NCI-H146 treated with DMSO at 0.1 percent for 48 hours (cell line): Measurements from ENCODE around the gene IRF2BP2.

Experiments
- DNase-seq: peaks from one replicate; lab custom pipeline; 2025; ENCODE audit not compliant: unreplicated experiment; lab: John Stamatoyannopoulos, UW

The IRF2BP2 gene

DNA sequence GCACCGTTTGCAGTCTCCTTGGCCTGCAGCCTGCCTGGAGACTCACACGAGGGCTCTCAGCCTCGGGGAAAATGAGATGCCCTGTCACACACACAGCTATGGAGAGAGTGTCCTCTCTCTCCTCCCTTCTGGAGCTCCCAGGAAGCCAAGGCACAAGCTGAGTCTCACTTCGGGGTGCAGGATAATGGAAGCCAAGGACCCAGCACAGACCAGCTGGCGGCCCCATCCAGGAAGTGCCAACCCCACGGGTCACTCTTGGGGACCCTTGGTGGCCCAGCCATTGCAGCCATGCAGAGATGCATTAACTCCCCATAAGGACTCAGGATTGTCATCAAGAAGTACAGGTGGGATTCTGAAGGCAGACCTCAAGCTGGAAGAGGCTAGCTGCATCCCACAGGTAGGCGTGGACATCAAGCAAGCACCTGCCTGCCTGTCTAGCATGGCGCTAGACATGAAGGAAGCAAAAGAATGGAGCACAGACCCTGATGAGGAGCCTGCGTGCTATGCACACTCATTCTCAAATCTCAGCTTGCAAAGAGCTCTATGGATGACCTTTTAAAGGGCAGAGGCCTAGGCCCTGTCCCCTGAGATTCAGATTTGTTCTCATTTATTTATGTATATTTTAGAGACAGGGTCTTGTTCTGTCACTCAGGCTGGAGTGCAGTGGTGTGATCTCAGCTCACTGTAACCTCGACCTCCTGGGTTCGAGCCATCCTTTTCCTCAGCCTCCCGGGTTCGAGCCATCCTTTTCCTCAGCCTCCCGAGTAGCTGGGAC lies 49.9 kb downstream of the IRF2BP2 start:
- DNase-seq, result no peak

DNA sequence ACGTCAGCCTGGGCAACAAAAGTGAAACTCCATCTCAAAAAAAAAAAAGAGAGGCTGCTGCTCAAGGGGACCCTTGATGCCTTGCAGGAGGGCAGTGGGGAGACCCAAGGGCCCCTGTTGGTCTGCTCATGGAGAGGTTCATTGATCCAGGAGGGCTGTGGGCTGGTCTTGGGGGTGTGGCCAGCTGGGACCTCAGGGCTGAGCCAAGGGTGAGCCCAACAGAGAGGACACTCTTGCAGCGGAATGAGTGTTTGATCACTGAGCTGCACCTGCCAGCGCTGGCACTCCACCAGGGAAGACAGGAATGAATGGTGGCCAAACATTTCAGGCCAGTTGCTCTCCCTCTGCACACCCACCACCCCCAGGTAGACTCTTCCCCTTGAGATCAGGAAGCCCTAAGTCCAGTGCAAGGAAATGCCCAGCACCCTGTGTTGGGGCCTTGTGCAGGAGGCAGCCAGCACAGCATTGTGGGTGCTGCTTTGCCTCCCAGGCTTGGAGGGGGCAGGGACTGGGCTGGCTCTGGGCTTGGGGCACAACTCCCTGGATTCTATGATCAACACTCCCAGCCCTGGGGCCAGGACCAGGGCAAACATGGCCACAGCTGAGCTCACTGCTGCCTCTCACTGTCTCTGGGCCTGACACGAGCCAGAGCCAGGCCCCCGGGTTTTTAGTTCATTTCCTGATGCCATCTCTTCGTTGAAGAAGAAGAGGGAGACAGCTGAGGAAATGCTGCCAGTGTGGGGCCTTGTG lies 50.7 kb downstream of the IRF2BP2 start:
- no peak for DNase-seq

GRCh38 chr1:234558330-234558836 lies 51.6 kb downstream of the IRF2BP2 start:
- DNase-seq, result no peak

DNA sequence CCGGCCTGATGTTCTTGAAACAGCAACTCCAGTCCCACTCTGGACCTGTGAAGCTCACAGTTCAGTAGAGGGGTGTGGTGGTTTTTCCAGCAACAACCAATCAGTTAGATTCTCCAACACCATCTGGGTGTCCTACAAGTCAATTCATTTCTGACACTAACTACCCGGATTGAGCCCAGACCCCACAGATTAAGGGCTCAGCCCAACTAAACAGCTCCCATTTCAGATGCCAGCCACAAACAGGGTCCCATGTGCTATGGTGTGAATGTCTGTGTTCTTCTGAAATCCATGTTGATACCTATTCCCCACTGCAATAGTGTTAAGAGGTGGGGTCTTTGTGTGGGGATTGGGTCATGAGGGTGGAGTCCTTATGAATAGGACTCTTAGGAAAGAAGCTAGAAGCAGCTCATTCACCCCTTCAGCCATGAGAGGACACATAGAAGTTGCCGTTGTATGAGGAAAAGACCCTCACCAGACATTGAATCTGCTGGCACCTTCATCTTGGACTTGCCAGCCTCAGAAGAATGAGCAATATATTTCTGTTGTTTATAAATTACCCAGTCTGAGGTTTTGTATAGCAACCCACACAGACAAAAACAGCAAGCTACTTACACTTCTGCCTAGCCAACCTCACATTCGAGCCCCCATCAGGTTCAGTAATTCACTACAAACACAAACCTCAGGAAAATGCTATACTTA lies 53.6 kb downstream of the IRF2BP2 start:
- DNase-seq, result no peak

GRCh38 chr1:234555390-234556024 lies 54.5 kb downstream of the IRF2BP2 start:
- no peak for DNase-seq

GRCh38 chr1:234554698-234555311 lies 55.2 kb downstream of the IRF2BP2 start:
- no peak for DNase-seq
